Measurements from ENCODE around the gene TMOD2. TPM values are rescaled to one million over a fixed set of nuclear protein-coding genes. Genes with fewer than 3 reads are reported as not detected.
A peak's percentile ranks its signal among the peaks of the same experiment; 100 is the strongest.

The TMOD2 gene
- total RNA-seq, 2 experiments from 2014 or later = 5.6 to 6.9 TPM

- POLR2A ChIA-PET = interaction anchor here (1.5 kb wide), 1 partner anchor 21 kb away, joined by 3 read pairs; no protein-coding TSS in a partner anchor
- CTCF ChIA-PET = interaction anchor here (1.1 kb wide), 1 partner anchor 12 kb away, joined by 4 read pairs; no protein-coding TSS in a partner anchor
- no peak overlapping the region for H3K27ac Mint-ChIP-seq
Measured at GRCh38 chr15:51841406-51842040, 90.1 kb downstream of the TMOD2 start.

GRCh38 chr15:51842265-51842664 is 90.9 kb downstream of the TMOD2 start:
- Mint-ChIP-seq H3K36me3 (ENCODE audit: low read depth) (no peaks in the 10 kb centered on the region), H3K9me3 (no peaks in the 10 kb centered on the region), H3K27ac (no peak overlapping the region), H3K4me3 (no peak overlapping the region), H3K27me3 (no peaks in the 10 kb centered on the region), H3K4me1 (ENCODE audit: low read depth) (peaks cover 94% of the 10 kb centered on the region)
- H3K27ac ChIP-seq (ENCODE audit: low read depth in 1 of 2, low read length in 2 of 2) = no peak overlapping the region
- intact Hi-C loops (cut with DNase I, micrococcal nuclease) = no loop called here
- H3K27me3 ChIP-seq (ENCODE audit: control insufficient read depth in 1 of 2, insufficient read depth in 2 of 2, low read length in 2 of 2) = no peaks in the 10 kb centered on the region
- CTCF ChIA-PET = no interaction called here
- H3K36me3 ChIP-seq (ENCODE audit: insufficient read depth, low read length) = no peaks in the 10 kb centered on the region
- DNase-seq (no peak), ATAC-seq (ENCODE audit: poor library complexity) (no peak)
- H3K4me3 ChIP-seq (ENCODE audit: low read length) = no peak overlapping the region
- TF ChIP-seq CTCF (IDR thresholded peaks at IDR 0.05) = no peak
- POLR2A ChIA-PET = interaction anchor here (1.8 kb wide), 1 partner anchor 20 kb away, joined by 4 read pairs; no protein-coding TSS in a partner anchor
- H3K4me1 ChIP-seq (ENCODE audit: insufficient read depth, low read length) = peaks cover 48% of the 10 kb centered on the region
- H3K9me3 ChIP-seq (ENCODE audit: control insufficient read depth in 1 of 2, insufficient read depth in 1 of 2, low read length in 2 of 2) = no peaks in the 10 kb centered on the region

More at GRCh38 chr15:51841406-51842040, 90.1 kb downstream of the TMOD2 start:
- no peaks in the 10 kb centered on the region for H3K9me3 Mint-ChIP-seq
- H3K36me3 Mint-ChIP-seq (ENCODE audit: low read depth) = no peaks in the 10 kb centered on the region
- no peaks in the 10 kb centered on the region for H3K36me3 ChIP-seq (ENCODE audit: insufficient read depth, low read length)
- H3K27me3 ChIP-seq (ENCODE audit: control insufficient read depth in 1 of 2, insufficient read depth in 2 of 2, low read length in 2 of 2) = no peaks in the 10 kb centered on the region
- no peak overlapping the region for H3K4me3 ChIP-seq (ENCODE audit: low read length)
- no peaks in the 10 kb centered on the region for H3K9me3 ChIP-seq (ENCODE audit: control insufficient read depth in 1 of 2, insufficient read depth in 1 of 2, low read length in 2 of 2)
- ATAC-seq (ENCODE audit: poor library complexity) = no peak
- TF ChIP-seq CTCF (IDR thresholded peaks at IDR 0.05) = no peak
- peak overlapping the region; percentile 5 for H3K4me3 Mint-ChIP-seq
- no peaks in the 10 kb centered on the region for H3K27me3 Mint-ChIP-seq
- no peak for DNase-seq
- no peak overlapping the region for H3K27ac ChIP-seq (ENCODE audit: low read depth in 1 of 2, low read length in 2 of 2)
- H3K4me1 Mint-ChIP-seq (ENCODE audit: low read depth) = peaks cover 94% of the 10 kb centered on the region
- H3K4me1 ChIP-seq (ENCODE audit: insufficient read depth, low read length) = peaks cover 45% of the 10 kb centered on the region
- intact Hi-C loops (cut with DNase I, micrococcal nuclease) = no loop called here

GRCh38 chr15:51842852-51843737 is 91.7 kb downstream of the TMOD2 start:
- no peak for ATAC-seq (ENCODE audit: poor library complexity)
- DNase-seq = peak in 1 of 14 experiments; percentile 13
- no peak for TF ChIP-seq CTCF (IDR thresholded peaks at IDR 0.05)
- Mint-ChIP-seq H3K9me3 (no peaks in the 10 kb centered on the region), H3K4me1 (ENCODE audit: low read depth) (peaks cover 93% of the 10 kb centered on the region), H3K27ac (no peak overlapping the region), H3K36me3 (ENCODE audit: low read depth) (no peaks in the 10 kb centered on the region), H3K4me3 (no peak overlapping the region), H3K27me3 (no peaks in the 10 kb centered on the region)
- ChIA-PET CTCF (interaction anchor here (1.0 kb wide), 1 partner anchor 12 kb away, joined by 4 read pairs; no protein-coding TSS in a partner anchor), POLR2A (interaction anchor here (1.0 to 1.8 kb wide), 2 partner anchors 19 to 128 kb away, joined by 3 to 4 read pairs; partner anchors contain the start of gene LEO1)
- Histone ChIP-seq H3K36me3 (ENCODE audit: insufficient read depth, low read length) (no peaks in the 10 kb centered on the region), H3K9me3 (ENCODE audit: control insufficient read depth in 1 of 2, insufficient read depth in 1 of 2, low read length in 2 of 2) (no peaks in the 10 kb centered on the region), H3K4me3 (ENCODE audit: low read length) (no peak overlapping the region), H3K27me3 (ENCODE audit: control insufficient read depth in 1 of 2, insufficient read depth in 2 of 2, low read length in 2 of 2) (no peaks in the 10 kb centered on the region), H3K4me1 (ENCODE audit: insufficient read depth, low read length) (peaks cover 40% of the 10 kb centered on the region), H3K27ac (ENCODE audit: low read depth in 1 of 2, low read length in 2 of 2) (no peak overlapping the region)
- intact Hi-C loops (cut with DNase I, micrococcal nuclease) = no loop called here

Data from CD4-positive, alpha-beta T cell (primary cell).